Lung microvascular endothelial cell (primary cell): ENCODE results near the gene MYH16. TPM values are rescaled to one million over a fixed set of nuclear protein-coding genes. Genes with fewer than 3 reads are reported as not detected.
"Not testable (repeated sequence)": the region's sequence is repeated elsewhere in the genome, so short reads cannot be mapped to it uniquely, and the experiment has no call there.

ENCODE experiments used
- DNase-seq, 2 donors: peaks; one replicate each; pipeline versions ENCODE4 v3.0.0 to v3.0.0-alpha.2; 2010; ENCODE audit warnings: low read depth in 2 of 2
- total RNA-seq: library from RNA; depleted of rRNA; stranded (reverse); fragments of >200 nt; gene quantifications from 2 replicates; pipeline ENCODE4 v1.2.1, GENCODE V29; 2014

The MYH16 gene
- total RNA-seq, 1 donor from 2014 or later: not detected

GRCh38 chr7:99352247-99352646 lies 79.6 kb downstream of the MYH16 start:
- DNase-seq: no peak

GRCh38 chr7:99355098-99355497 lies 82.5 kb downstream of the MYH16 start:
- DNase-seq: no peak

GRCh38 chr7:99357701-99358490 lies 85.3 kb downstream of the MYH16 start:
- DNase-seq: no peak

- DNase-seq: not testable (repeated sequence)
Observed at GRCh38 chr7:99358521-99358920, 85.9 kb downstream of the MYH16 start.

- no peak for DNase-seq
Observed at GRCh38 chr7:99359465-99360154, 87.0 kb downstream of the MYH16 start.

Other genes with a start within 250 kb of the MYH16 start
- 11.3 and 16.9 TPM in 2 replicates for gene SMURF1, start 128.7 kb upstream of the MYH16 start, total RNA-seq
- gene KPNA7, start 64.7 kb upstream of the MYH16 start, total RNA-seq: not detected in 2 replicates
- gene ARPC1A, start 53.1 kb downstream of the MYH16 start, total RNA-seq: 153 and 182 TPM in 2 replicates
- gene ARPC1B, start 101.9 kb downstream of the MYH16 start, total RNA-seq: 275 and 340 TPM in 2 replicates
- gene PDAP1, start 135.8 kb downstream of the MYH16 start, total RNA-seq: 15.7 and 17.9 TPM in 2 replicates
- 73.0 and 75.0 TPM in 2 replicates for gene BUD31, start 136.1 kb downstream of the MYH16 start, total RNA-seq
- 3.1 and 4.2 TPM in 2 replicates for gene PTCD1, start 166.0 kb downstream of the MYH16 start, total RNA-seq
- 16.3 and 17.4 TPM in 2 replicates for gene CPSF4, start 166.1 kb downstream of the MYH16 start, total RNA-seq
- gene ATP5MF, start 193.3 kb downstream of the MYH16 start, total RNA-seq: 359 and 414 TPM in 2 replicates
- gene ZNF789, start 200.1 kb downstream of the MYH16 start, total RNA-seq: 2.4 and 3.6 TPM in 2 replicates
- 17.2 and 25.8 TPM in 2 replicates for gene ZNF394, start 227.4 kb downstream of the MYH16 start, total RNA-seq
- 6.1 and 7.5 TPM in 2 replicates for gene ZKSCAN5, start 231.8 kb downstream of the MYH16 start, total RNA-seq